Parathyroid adenoma (tissue), 2 donors: ENCODE measurements around the gene VIT.

ENCODE experiments used
- H2AFZ ChIP-seq: fragments of 300-600 bp; sonication (generic); one replicate; pipeline ENCODE4 v1.7.0; 2017; ENCODE audit warnings: antibody characterized with exemption, mild to moderate bottlenecking
- H3K27ac ChIP-seq: fragments of 300-600 bp; sonication (generic); one replicate; pipeline ENCODE4 v1.7.0; 2017
- H3K27me3 ChIP-seq: fragments of 300-600 bp; sonication (generic); one replicate; pipeline ENCODE4 v1.7.0; 2017; ENCODE audit warnings: low read length; ENCODE audit not compliant: control insufficient read depth, insufficient read depth
- H3K36me3 ChIP-seq: fragments of 300-600 bp; sonication (generic); one replicate; pipeline ENCODE4 v1.7.0; 2017; ENCODE audit warnings: low read length; ENCODE audit not compliant: control insufficient read depth, insufficient read depth
- H3K4me1 ChIP-seq: fragments of 300-600 bp; sonication (generic); one replicate; pipeline ENCODE4 v1.7.0; 2017; ENCODE audit warnings: control low read depth
- H3K4me2 ChIP-seq: fragments of 300-600 bp; sonication (generic); one replicate; pipeline ENCODE4 v1.7.0; 2017; ENCODE audit warnings: low read length
- H3K4me3 ChIP-seq: fragments of 300-600 bp; sonication (generic); one replicate; pipeline ENCODE4 v1.7.0; 2017; ENCODE audit warnings: low read depth, low read length
- H3K79me2 ChIP-seq: fragments of 300-600 bp; sonication (generic); one replicate; pipeline ENCODE4 v1.7.0; 2017; ENCODE audit warnings: control low read depth
- H3K9ac ChIP-seq: fragments of 300-600 bp; sonication (generic); one replicate; pipeline ENCODE4 v1.7.0; 2017; ENCODE audit warnings: mild to moderate bottlenecking
- H3K9me3 ChIP-seq: fragments of 300-600 bp; sonication (generic); one replicate; pipeline ENCODE4 v1.7.0; 2017; ENCODE audit warnings: low read length; ENCODE audit not compliant: control insufficient read depth
- TF ChIP-seq, protein P1 (sequence below): fragments of 300-600 bp; sonication (generic); IDR thresholded peaks from one replicate; pipeline ENCODE4 v1.7.0; 2017; ENCODE audit warnings: antibody characterized with exemption, mild to moderate bottlenecking
- donor health status: primary hyperparathyroidism.

Gene VIT

GRCh38 chr2:36809069-36809445 lies 112.5 kb downstream of the VIT start:
- no peak overlapping the region for H3K27ac ChIP-seq
- no peak overlapping the region for H3K9ac ChIP-seq
- no peaks in the 10 kb centered on the region for H3K36me3 ChIP-seq
- no peaks in the 10 kb centered on the region for H3K4me1 ChIP-seq
- no peak overlapping the region for H3K4me2 ChIP-seq
- H2AFZ ChIP-seq, result no peak overlapping the region
- no peaks in the 10 kb centered on the region for H3K9me3 ChIP-seq
- H3K79me2 ChIP-seq, result no peaks in the 10 kb centered on the region
- H3K4me3 ChIP-seq, result no peak overlapping the region
- no peaks in the 10 kb centered on the region for H3K27me3 ChIP-seq
- TF ChIP-seq, protein P1, sequence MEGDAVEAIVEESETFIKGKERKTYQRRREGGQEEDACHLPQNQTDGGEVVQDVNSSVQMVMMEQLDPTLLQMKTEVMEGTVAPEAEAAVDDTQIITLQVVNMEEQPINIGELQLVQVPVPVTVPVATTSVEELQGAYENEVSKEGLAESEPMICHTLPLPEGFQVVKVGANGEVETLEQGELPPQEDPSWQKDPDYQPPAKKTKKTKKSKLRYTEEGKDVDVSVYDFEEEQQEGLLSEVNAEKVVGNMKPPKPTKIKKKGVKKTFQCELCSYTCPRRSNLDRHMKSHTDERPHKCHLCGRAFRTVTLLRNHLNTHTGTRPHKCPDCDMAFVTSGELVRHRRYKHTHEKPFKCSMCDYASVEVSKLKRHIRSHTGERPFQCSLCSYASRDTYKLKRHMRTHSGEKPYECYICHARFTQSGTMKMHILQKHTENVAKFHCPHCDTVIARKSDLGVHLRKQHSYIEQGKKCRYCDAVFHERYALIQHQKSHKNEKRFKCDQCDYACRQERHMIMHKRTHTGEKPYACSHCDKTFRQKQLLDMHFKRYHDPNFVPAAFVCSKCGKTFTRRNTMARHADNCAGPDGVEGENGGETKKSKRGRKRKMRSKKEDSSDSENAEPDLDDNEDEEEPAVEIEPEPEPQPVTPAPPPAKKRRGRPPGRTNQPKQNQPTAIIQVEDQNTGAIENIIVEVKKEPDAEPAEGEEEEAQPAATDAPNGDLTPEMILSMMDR, result no peak

DNA sequence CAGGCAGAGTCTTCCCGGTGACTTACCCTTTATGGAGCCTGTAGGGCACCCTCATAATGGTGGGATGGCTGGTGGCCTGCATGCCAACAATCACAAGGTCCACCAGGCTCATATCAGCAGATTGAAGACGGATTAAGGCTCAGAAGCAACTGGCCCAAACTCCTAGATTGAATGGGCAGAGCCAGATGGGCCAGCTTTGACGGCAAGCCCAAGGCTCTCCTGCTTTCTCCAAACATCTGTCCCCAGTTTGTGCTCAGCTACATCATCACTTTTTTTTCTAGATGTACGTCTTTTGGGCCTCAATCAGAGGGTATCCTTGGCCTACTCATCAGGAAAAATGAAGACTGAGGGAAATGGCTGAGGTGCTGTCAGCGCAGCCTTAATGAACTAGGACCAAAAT lies 114.6 kb downstream of the VIT start:
- no peak overlapping the region for H3K4me3 ChIP-seq
- H3K9ac ChIP-seq, result no peak overlapping the region
- H3K36me3 ChIP-seq, result no peaks in the 10 kb centered on the region
- no peak overlapping the region for H3K4me2 ChIP-seq
- no peak overlapping the region for H2AFZ ChIP-seq
- no peak overlapping the region for H3K27ac ChIP-seq
- H3K27me3 ChIP-seq, result no peaks in the 10 kb centered on the region
- TF ChIP-seq, protein P1, result no peak
- H3K79me2 ChIP-seq, result no peaks in the 10 kb centered on the region
- H3K4me1 ChIP-seq, result no peaks in the 10 kb centered on the region
- H3K9me3 ChIP-seq, result no peaks in the 10 kb centered on the region

DNA sequence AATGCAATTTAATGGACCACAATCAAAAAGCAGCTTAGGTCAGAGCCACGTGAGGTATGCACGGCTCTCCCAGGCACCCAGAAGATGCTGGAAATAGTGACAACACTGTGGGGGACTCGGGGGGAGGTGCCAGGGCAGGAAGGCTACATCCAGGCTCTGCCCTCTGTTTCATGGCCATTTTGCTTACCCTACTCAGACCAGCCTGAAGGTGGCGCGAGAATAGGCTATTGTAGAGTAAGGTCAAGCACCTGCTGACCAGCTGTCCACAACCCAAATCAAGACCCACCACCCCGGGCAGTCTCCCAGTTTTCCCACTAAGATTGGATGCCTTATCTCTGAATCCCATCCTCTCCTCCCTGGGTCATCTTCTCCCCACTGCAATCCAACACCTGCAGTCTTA lies 115.7 kb downstream of the VIT start:
- no peaks in the 10 kb centered on the region for H3K9me3 ChIP-seq
- TF ChIP-seq, protein P1, result no peak
- H3K4me3 ChIP-seq, result no peak overlapping the region
- no peak overlapping the region for H3K4me2 ChIP-seq
- H2AFZ ChIP-seq, result no peak overlapping the region
- H3K27ac ChIP-seq, result no peak overlapping the region
- no peak overlapping the region for H3K9ac ChIP-seq
- no peaks in the 10 kb centered on the region for H3K36me3 ChIP-seq
- no peaks in the 10 kb centered on the region for H3K79me2 ChIP-seq
- no peaks in the 10 kb centered on the region for H3K27me3 ChIP-seq
- H3K4me1 ChIP-seq, result no peaks in the 10 kb centered on the region

- Histone ChIP-seq H3K9me3 (no peaks in the 10 kb centered on the region), H3K36me3 (no peaks in the 10 kb centered on the region), H2AFZ (no peak overlapping the region), H3K9ac (no peak overlapping the region), H3K27ac (no peak overlapping the region), H3K4me2 (no peak overlapping the region), H3K4me1 (no peaks in the 10 kb centered on the region), H3K4me3 (no peak overlapping the region), H3K27me3 (no peaks in the 10 kb centered on the region), H3K79me2 (no peaks in the 10 kb centered on the region)
- TF ChIP-seq, protein P1, result no peak
Observed at GRCh38 chr2:36818542-36818941, 122.0 kb downstream of the VIT start.

DNA sequence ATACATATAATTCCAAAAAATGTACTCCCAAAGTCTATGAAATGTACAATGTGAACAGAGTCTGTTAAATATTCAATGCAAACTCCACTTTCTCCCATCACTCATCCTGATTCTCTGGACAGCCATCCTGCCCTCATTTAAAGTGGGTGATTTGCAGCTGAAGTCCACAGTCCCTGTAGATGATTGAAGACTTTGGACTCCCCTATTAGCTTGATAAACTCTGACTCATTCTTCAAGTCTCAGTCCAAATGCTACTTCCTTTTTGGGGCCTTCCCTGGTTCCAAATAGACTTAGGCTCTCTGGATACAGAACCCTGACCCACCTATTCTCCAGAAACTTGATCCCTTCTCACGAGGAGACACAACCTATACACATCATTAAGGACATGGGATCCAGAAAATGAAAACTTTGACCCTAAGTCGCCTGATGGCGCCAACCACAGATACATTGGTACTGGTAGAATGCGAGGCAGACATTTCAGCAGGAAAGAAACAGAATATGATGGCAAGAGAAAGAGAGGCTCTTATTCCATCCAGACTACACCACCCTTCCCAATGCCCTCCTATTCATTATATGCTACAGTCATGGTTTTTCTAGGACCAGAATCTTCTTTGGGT lies 122.7 kb downstream of the VIT start:
- H3K9ac ChIP-seq, result no peak overlapping the region
- H3K27ac ChIP-seq, result no peak overlapping the region
- TF ChIP-seq, protein P1, result no peak
- no peaks in the 10 kb centered on the region for H3K36me3 ChIP-seq
- no peaks in the 10 kb centered on the region for H3K9me3 ChIP-seq
- no peak overlapping the region for H2AFZ ChIP-seq
- no peak overlapping the region for H3K4me2 ChIP-seq
- H3K4me3 ChIP-seq, result no peak overlapping the region
- H3K79me2 ChIP-seq, result no peaks in the 10 kb centered on the region
- no peaks in the 10 kb centered on the region for H3K4me1 ChIP-seq
- no peaks in the 10 kb centered on the region for H3K27me3 ChIP-seq
